ENCODE results near the gene KCNH6.

The KCNH6 gene

DNA sequence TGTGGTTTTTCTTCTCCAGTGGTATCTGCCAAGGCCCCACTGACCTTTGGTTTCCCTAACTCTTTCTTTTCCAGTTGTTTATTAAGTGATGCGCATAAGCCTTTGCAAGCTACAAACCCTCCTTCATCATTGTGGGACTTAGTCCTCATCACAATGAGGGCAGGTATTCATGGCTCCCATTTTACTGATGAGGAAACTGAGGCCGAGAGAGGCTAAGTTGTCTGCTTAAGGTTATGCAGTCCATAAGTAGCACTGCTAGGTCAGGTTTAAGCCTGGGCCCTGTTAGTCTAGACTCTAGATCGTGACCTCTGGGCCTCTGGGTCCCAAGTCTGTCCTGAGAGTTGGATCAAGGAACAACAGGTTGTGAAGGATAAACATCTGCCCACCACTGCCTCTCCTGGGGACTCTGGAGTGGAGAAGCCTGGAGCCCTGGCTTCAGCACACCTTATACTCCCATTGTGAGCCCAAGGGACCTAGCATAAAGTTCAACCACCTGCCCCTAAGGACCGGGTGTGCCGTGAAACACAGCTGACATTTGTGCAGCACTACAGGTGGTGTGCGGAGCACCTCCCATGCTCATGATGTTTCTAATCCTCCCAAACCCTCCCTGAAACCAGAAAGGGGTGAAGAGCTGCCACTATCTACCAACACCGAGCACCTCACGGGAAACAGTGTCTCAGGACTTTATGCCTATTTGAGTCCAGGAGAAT is 5.2 kb upstream of the KCNH6 start:
- Histone ChIP-seq H3K9me3 (ENCODE audit: control insufficient read depth, low read length) (no peaks in the 10 kb centered on the region), H3K36me3 (ENCODE audit: control insufficient read depth, insufficient read depth, low read length) (no peaks in the 10 kb centered on the region), H3K27me3 (ENCODE audit: control insufficient read depth, insufficient read depth, low read length) (no peaks in the 10 kb centered on the region), H3K9ac (ENCODE audit: low read length) (no peak overlapping the region), H3K4me1 (ENCODE audit: control insufficient read depth, insufficient read depth, low read length) (no peaks in the 10 kb centered on the region), H3K4me3 (ENCODE audit: low read length) (no peak overlapping the region)

GRCh38 chr17:63519116-63519881 is 3.9 kb upstream of the KCNH6 start:
- H3K36me3 ChIP-seq (ENCODE audit: control insufficient read depth, insufficient read depth, low read length), result no peaks in the 10 kb centered on the region
- H3K4me3 ChIP-seq (ENCODE audit: low read length), result no peak overlapping the region
- no peak overlapping the region for H3K9ac ChIP-seq (ENCODE audit: low read length)
- no peaks in the 10 kb centered on the region for H3K9me3 ChIP-seq (ENCODE audit: control insufficient read depth, low read length)
- H3K27me3 ChIP-seq (ENCODE audit: control insufficient read depth, insufficient read depth, low read length), result peaks cover 3% of the 10 kb centered on the region
- H3K4me1 ChIP-seq (ENCODE audit: control insufficient read depth, insufficient read depth, low read length), result no peaks in the 10 kb centered on the region

DNA sequence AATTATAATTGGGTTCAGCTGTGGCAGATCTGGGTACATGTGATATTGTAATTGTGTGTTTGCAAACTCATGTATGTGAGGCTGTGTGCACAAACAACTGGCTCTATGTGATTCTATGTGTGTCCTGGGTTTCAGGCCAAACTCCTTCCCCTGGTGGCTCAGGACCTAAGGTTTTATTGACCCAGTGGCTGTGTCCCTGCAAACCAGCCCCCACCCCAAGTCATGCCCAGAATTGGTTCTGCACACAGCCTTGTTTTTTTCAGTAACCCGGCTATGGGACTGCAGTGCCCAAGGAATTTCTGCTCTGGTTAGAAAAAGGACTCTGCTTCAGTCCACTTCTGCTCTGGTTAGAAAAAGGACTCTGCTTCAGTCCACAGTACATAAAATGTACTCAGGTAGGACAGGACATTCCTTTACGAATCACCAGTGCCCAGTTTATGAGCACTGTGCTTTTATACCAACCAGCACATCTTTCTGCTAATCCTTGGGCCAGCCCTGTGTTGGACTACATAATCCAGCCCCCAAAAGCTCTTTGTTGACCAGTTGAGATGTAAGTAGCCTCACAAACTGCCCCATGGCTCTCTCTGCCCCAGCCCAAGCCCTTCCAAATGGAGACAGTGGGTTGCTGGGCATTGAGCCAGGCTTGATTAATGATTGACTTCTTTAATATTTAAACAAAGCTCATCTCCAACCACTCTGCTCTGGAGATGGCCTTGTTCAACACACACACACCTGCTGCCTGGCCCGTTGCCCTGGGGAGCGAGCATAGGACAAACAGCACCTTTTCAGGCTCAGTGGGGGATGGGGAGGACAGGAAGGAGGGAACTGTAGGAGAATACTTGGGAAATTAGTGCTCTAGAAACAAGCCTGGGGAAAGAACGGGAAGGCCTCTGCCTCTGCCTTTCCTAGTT is 2.9 kb upstream of the KCNH6 start:
- Histone ChIP-seq H3K9me3 (ENCODE audit: control insufficient read depth, low read length) (no peaks in the 10 kb centered on the region), H3K4me1 (ENCODE audit: control insufficient read depth, insufficient read depth, low read length) (no peaks in the 10 kb centered on the region), H3K36me3 (ENCODE audit: control insufficient read depth, insufficient read depth, low read length) (no peaks in the 10 kb centered on the region), H3K27me3 (ENCODE audit: control insufficient read depth, insufficient read depth, low read length) (peaks cover 10% of the 10 kb centered on the region), H3K4me3 (ENCODE audit: low read length) (no peak overlapping the region), H3K9ac (ENCODE audit: low read length) (no peak overlapping the region)

GRCh38 chr17:63524051-63524450 is 893 bp downstream of the KCNH6 start:
- no peaks in the 10 kb centered on the region for H3K4me1 ChIP-seq (ENCODE audit: control insufficient read depth, insufficient read depth, low read length)
- H3K9me3 ChIP-seq (ENCODE audit: control insufficient read depth, low read length), result no peaks in the 10 kb centered on the region
- peaks cover 13% of the 10 kb centered on the region for H3K27me3 ChIP-seq (ENCODE audit: control insufficient read depth, insufficient read depth, low read length)
- no peak overlapping the region for H3K9ac ChIP-seq (ENCODE audit: low read length)
- H3K36me3 ChIP-seq (ENCODE audit: control insufficient read depth, insufficient read depth, low read length), result no peaks in the 10 kb centered on the region
- no peak overlapping the region for H3K4me3 ChIP-seq (ENCODE audit: low read length)

- Histone ChIP-seq H3K4me1 (ENCODE audit: control insufficient read depth, insufficient read depth, low read length) (no peaks in the 10 kb centered on the region), H3K9me3 (ENCODE audit: control insufficient read depth, low read length) (no peaks in the 10 kb centered on the region), H3K9ac (ENCODE audit: low read length) (no peak overlapping the region), H3K36me3 (ENCODE audit: control insufficient read depth, insufficient read depth, low read length) (no peaks in the 10 kb centered on the region), H3K27me3 (ENCODE audit: control insufficient read depth, insufficient read depth, low read length) (peaks cover 13% of the 10 kb centered on the region), H3K4me3 (ENCODE audit: low read length) (no peak overlapping the region)
These were observed 2.2 kb downstream of the KCNH6 start for GRCh38 chr17:63525190-63525946.

DNA sequence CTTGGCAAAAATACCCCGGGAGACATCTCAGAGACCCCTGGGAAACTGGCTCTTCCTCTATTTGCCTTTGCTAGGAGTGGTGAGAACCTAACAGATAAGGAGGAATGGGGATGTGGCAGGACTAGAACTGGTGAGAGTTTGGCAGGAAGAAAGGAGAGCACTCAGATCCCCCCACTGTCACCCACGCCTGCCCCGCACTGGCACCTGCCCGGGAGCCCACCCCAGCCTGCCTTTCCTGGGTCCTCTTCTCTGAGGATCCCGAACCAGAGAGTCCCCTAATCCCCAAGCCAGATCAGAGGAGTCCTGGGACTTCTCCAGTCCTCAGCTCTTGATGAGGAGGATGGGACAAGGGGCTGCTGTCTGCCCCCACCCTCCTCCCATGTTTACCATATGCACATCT is 3.7 kb downstream of the KCNH6 start:
- Histone ChIP-seq H3K4me3 (ENCODE audit: low read length) (no peak overlapping the region), H3K9me3 (ENCODE audit: control insufficient read depth, low read length) (no peaks in the 10 kb centered on the region), H3K9ac (ENCODE audit: low read length) (no peak overlapping the region), H3K4me1 (ENCODE audit: control insufficient read depth, insufficient read depth, low read length) (no peaks in the 10 kb centered on the region), H3K36me3 (ENCODE audit: control insufficient read depth, insufficient read depth, low read length) (no peaks in the 10 kb centered on the region), H3K27me3 (ENCODE audit: control insufficient read depth, insufficient read depth, low read length) (peaks cover 13% of the 10 kb centered on the region)

DNA sequence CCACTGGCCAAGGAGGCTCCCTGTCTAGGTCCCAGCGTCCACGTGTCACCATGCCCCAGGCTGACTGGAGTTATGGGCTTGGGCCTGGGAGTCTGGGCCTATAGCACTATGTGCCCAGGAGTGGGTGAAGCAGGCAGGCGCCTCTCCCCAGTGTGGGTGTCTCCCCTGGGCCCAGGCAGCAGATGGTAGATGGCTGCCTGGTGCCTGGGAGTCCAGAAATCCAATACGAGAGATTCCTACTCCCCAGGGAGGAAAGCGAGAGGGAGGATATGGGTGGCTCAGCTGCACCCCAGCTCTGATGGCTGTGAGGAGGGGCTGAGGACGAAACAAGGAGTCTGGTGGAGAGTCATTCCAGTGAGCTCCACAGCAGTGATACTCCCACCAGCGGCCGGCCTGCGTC is 5.0 kb downstream of the KCNH6 start:
- Histone ChIP-seq H3K9me3 (ENCODE audit: control insufficient read depth, low read length) (no peaks in the 10 kb centered on the region), H3K9ac (ENCODE audit: low read length) (no peak overlapping the region), H3K27me3 (ENCODE audit: control insufficient read depth, insufficient read depth, low read length) (peaks cover 13% of the 10 kb centered on the region), H3K4me3 (ENCODE audit: low read length) (no peak overlapping the region), H3K36me3 (ENCODE audit: control insufficient read depth, insufficient read depth, low read length) (no peaks in the 10 kb centered on the region), H3K4me1 (ENCODE audit: control insufficient read depth, insufficient read depth, low read length) (no peaks in the 10 kb centered on the region)

DNA sequence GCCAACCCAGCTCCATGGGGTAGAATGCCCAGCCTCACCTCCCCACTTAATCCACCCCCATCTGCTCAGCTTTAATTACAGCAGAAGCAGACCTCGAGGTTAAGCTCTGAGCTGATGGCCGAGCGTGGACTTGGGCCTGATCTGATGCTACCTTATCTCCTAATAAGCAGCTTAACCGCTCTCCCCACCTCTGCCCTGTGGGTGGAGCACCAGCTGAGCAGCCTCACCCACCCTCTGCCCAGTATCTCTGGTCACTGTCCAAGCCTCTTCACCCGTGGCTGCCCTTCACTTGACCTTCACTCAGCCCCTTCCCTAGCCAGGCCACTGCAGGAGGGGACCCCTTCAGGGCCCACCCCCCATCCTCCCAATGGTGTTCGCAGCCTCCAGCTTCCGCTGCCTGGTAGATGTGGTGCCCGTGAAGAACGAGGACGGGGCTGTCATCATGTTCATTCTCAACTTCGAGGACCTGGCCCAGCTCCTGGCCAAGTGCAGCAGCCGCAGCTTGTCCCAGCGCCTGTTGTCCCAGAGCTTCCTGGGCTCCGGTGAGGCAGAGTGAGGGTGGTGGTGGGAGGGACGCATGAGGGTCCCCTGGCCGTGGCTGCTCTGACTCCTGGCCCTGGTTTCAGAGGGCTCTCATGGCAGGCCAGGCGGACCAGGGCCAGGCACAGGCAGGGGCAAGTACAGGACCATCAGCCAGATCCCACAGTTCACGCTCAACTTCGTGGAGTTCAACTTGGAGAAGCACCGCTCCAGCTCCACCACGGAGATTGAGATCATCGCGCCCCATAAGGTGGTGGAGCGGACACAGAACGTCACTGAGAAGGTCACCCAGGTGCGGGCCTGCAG is 6.8 kb downstream of the KCNH6 start:
- Histone ChIP-seq H3K9me3 (ENCODE audit: control insufficient read depth, low read length) (no peaks in the 10 kb centered on the region), H3K4me1 (ENCODE audit: control insufficient read depth, insufficient read depth, low read length) (no peaks in the 10 kb centered on the region), H3K4me3 (ENCODE audit: low read length) (no peak overlapping the region), H3K9ac (ENCODE audit: low read length) (no peak overlapping the region), H3K36me3 (ENCODE audit: control insufficient read depth, insufficient read depth, low read length) (no peaks in the 10 kb centered on the region), H3K27me3 (ENCODE audit: control insufficient read depth, insufficient read depth, low read length) (peaks cover 6% of the 10 kb centered on the region)

GRCh38 chr17:63530557-63531021 is 7.4 kb downstream of the KCNH6 start:
- Histone ChIP-seq H3K4me1 (ENCODE audit: control insufficient read depth, insufficient read depth, low read length) (no peaks in the 10 kb centered on the region), H3K9me3 (ENCODE audit: control insufficient read depth, low read length) (no peaks in the 10 kb centered on the region), H3K36me3 (ENCODE audit: control insufficient read depth, insufficient read depth, low read length) (no peaks in the 10 kb centered on the region), H3K9ac (ENCODE audit: low read length) (no peak overlapping the region), H3K4me3 (ENCODE audit: low read length) (no peak overlapping the region), H3K27me3 (ENCODE audit: control insufficient read depth, insufficient read depth, low read length) (no peaks in the 10 kb centered on the region)

- Histone ChIP-seq H3K36me3 (ENCODE audit: control insufficient read depth, insufficient read depth, low read length) (no peaks in the 10 kb centered on the region), H3K9ac (ENCODE audit: low read length) (no peak overlapping the region), H3K9me3 (ENCODE audit: control insufficient read depth, low read length) (no peaks in the 10 kb centered on the region), H3K27me3 (ENCODE audit: control insufficient read depth, insufficient read depth, low read length) (no peaks in the 10 kb centered on the region), H3K4me3 (ENCODE audit: low read length) (no peak overlapping the region), H3K4me1 (ENCODE audit: control insufficient read depth, insufficient read depth, low read length) (no peaks in the 10 kb centered on the region)
These were observed 8.1 kb downstream of the KCNH6 start for GRCh38 chr17:63531022-63531965.
